Esophagus (tissue), 2 donors: ENCODE results near the gene CEP44. TPM values are rescaled to one million over a fixed set of nuclear protein-coding genes. Genes with fewer than 3 reads are reported as not detected.

Source experiments
- H3K27ac ChIP-seq, 2 donors: one replicate each; pipeline ENCODE4 v1.5.1; 2013; ENCODE audit warnings: low read depth in 2 of 2, mild to moderate bottlenecking in 2 of 2, inconsistent platforms in 1 of 2, low read length in 1 of 2, moderate library complexity in 1 of 2
- H3K27me3 ChIP-seq, 2 donors: one replicate each; pipeline ENCODE4 v1.6.1; 2013; ENCODE audit warnings: low read length in 2 of 2, control low read depth in 1 of 2, mild to moderate bottlenecking in 1 of 2; ENCODE audit not compliant: insufficient read depth in 2 of 2, control insufficient read depth in 1 of 2
- H3K36me3 ChIP-seq, 2 donors: one replicate each; pipeline ENCODE4 v1.6.1; 2013; ENCODE audit warnings: low read length in 1 of 2; ENCODE audit not compliant: control insufficient read depth in 2 of 2, insufficient read depth in 2 of 2
- H3K4me1 ChIP-seq, 2 donors: one replicate each; pipeline ENCODE4 v1.6.1; 2013; ENCODE audit warnings: low read length in 1 of 2; ENCODE audit not compliant: control insufficient read depth in 2 of 2, insufficient read depth in 2 of 2
- H3K4me3 ChIP-seq, 2 donors: one replicate each; pipeline ENCODE4 v1.5.1; 2013; ENCODE audit warnings: low read length in 2 of 2, mild to moderate bottlenecking in 2 of 2, low read depth in 1 of 2, moderate library complexity in 1 of 2
- H3K9me3 ChIP-seq, 2 donors: one replicate each; pipeline ENCODE4 v1.6.1; 2013; ENCODE audit warnings: mild to moderate bottlenecking in 2 of 2, low read depth in 1 of 2, low read length in 1 of 2, moderate library complexity in 1 of 2; ENCODE audit not compliant: control insufficient read depth in 2 of 2, insufficient read depth in 1 of 2
- whole genome bisulfite sequencing, 2 donors: extraction: QIAGEN DNeasy Blood & Tissue Kit; methylation state at CpG; one replicate each; pipeline ENCODE4 v1.1.7; 2013; 5-methylcytosine and 5-hydroxymethylcytosine counted together
- polyA plus RNA-seq, 2 donors: library from polyadenylated mRNA; stranded (reverse); fragments of 200-250 nt; gene quantifications; one replicate each; pipeline ENCODE4 v1.2.3, GENCODE V29; 2013
- donor health status: healthy with polysubstance abuse.
- donor health status: Bipolar disorder and iron deficiency.

Gene CEP44
- polyA plus RNA-seq, 2 donors = 4.5 to 5.9 TPM

- Histone ChIP-seq H3K36me3 (no peaks in the 10 kb centered on the region), H3K4me1 (no peaks in the 10 kb centered on the region), H3K9me3 (no peaks in the 10 kb centered on the region), H3K27ac (no peak overlapping the region), H3K4me3 (no peak overlapping the region), H3K27me3 (no peaks in the 10 kb centered on the region)
- 40 to 66% methylated on average over 1 of the region's 1 CpG for WGBS, 2 donors
Measured at GRCh38 chr4:174316546-174316945, 32.8 kb downstream of the CEP44 start.

- 60 to 62% methylated on average over 2 of the region's 2 CpGs for WGBS, 2 donors
- H3K4me3 ChIP-seq = no peak overlapping the region
Measured at GRCh38 chr4:174316954-174317353, 33.2 kb downstream of the CEP44 start.

GRCh38 chr4:174317531-174317930, 33.8 kb downstream of the CEP44 start:
- no peaks in the 10 kb centered on the region for H3K27me3 ChIP-seq
- no peaks in the 10 kb centered on the region for H3K9me3 ChIP-seq
- no peaks in the 10 kb centered on the region for H3K36me3 ChIP-seq
- H3K4me3 ChIP-seq = no peak overlapping the region
- no peak overlapping the region for H3K27ac ChIP-seq
- no peaks in the 10 kb centered on the region for H3K4me1 ChIP-seq

More at GRCh38 chr4:174316954-174317353, 33.2 kb downstream of the CEP44 start:
- Histone ChIP-seq H3K9me3 (no peaks in the 10 kb centered on the region), H3K27ac (no peak overlapping the region), H3K36me3 (no peaks in the 10 kb centered on the region), H3K27me3 (no peaks in the 10 kb centered on the region), H3K4me1 (no peaks in the 10 kb centered on the region)

GRCh38 chr4:174318829-174319764, 35.4 kb downstream of the CEP44 start:
- 69 to 71% methylated on average over 8 of the region's 8 CpGs for WGBS, 2 donors
- no peaks in the 10 kb centered on the region for H3K27me3 ChIP-seq

GRCh38 chr4:174320494-174321199, 36.9 kb downstream of the CEP44 start:
- Histone ChIP-seq H3K9me3 (no peaks in the 10 kb centered on the region), H3K4me1 (no peaks in the 10 kb centered on the region), H3K4me3 (no peak overlapping the region), H3K36me3 (no peaks in the 10 kb centered on the region), H3K27me3 (no peaks in the 10 kb centered on the region), H3K27ac (no peak overlapping the region)
- WGBS, 2 donors = 85 to 86% methylated on average over 5 of the region's 5 CpGs

More at GRCh38 chr4:174318829-174319764, 35.4 kb downstream of the CEP44 start:
- Histone ChIP-seq H3K4me3 (no peak overlapping the region), H3K4me1 (no peaks in the 10 kb centered on the region), H3K36me3 (no peaks in the 10 kb centered on the region), H3K27ac (no peak overlapping the region), H3K9me3 (no peaks in the 10 kb centered on the region)

GRCh38 chr4:174324236-174324635, 40.5 kb downstream of the CEP44 start:
- H3K36me3 ChIP-seq = no peaks in the 10 kb centered on the region
- no peaks in the 10 kb centered on the region for H3K4me1 ChIP-seq
- no peaks in the 10 kb centered on the region for H3K9me3 ChIP-seq
- no peak overlapping the region for H3K27ac ChIP-seq
- 84% methylated on average over 1 of the region's 1 CpG for WGBS, 2 donors
- no peak overlapping the region for H3K4me3 ChIP-seq
- H3K27me3 ChIP-seq = no peaks in the 10 kb centered on the region

GRCh38 chr4:174324725-174325124, 41.0 kb downstream of the CEP44 start:
- H3K4me1 ChIP-seq = no peaks in the 10 kb centered on the region
- H3K36me3 ChIP-seq = no peaks in the 10 kb centered on the region
- WGBS, 2 donors = 85 to 90% methylated on average over 2 of the region's 2 CpGs

GRCh38 chr4:174332741-174333493, 49.2 kb downstream of the CEP44 start:
- Histone ChIP-seq H3K9me3 (no peaks in the 10 kb centered on the region), H3K27me3 (no peaks in the 10 kb centered on the region), H3K4me1 (no peaks in the 10 kb centered on the region), H3K4me3 (no peak overlapping the region), H3K27ac (no peak overlapping the region), H3K36me3 (no peaks in the 10 kb centered on the region)
- 62 to 71% methylated on average over 4 of the region's 4 CpGs for WGBS, 2 donors

More at GRCh38 chr4:174324725-174325124, 41.0 kb downstream of the CEP44 start:
- Histone ChIP-seq H3K9me3 (no peaks in the 10 kb centered on the region), H3K4me3 (no peak overlapping the region), H3K27me3 (no peaks in the 10 kb centered on the region), H3K27ac (no peak overlapping the region)

GRCh38 chr4:174334628-174335027, 50.9 kb downstream of the CEP44 start:
- Histone ChIP-seq H3K9me3 (no peaks in the 10 kb centered on the region), H3K36me3 (no peaks in the 10 kb centered on the region), H3K4me3 (no peak overlapping the region), H3K27ac (peak overlapping the region; percentile 9 to 22), H3K4me1 (no peaks in the 10 kb centered on the region), H3K27me3 (no peaks in the 10 kb centered on the region)
- WGBS, 2 donors = 54 to 61% methylated on average over 3 of the region's 3 CpGs
